Stimulated activated CD8-positive, alpha-beta memory T cell treated with anti-CD3 and anti-CD28 coated beads, Interleukin-4, amount 100 ng/mL, for 1 hour (primary cell): Measurements from ENCODE around the gene SPN.
"Not testable (repeated sequence)": the region's sequence is repeated elsewhere in the genome, so short reads cannot be mapped to it uniquely, and the experiment has no call there.

ENCODE experiments used
- DNase-seq, 2 donors: peaks; one replicate each; pipeline ENCODE4 v3.0.0-alpha.2; 2020; ENCODE audit warnings: low read depth in 2 of 2, low spot score in 1 of 2

The SPN gene

GRCh38 chr16:29675811-29676643 is 13.0 kb downstream of the SPN start:
- no peak for DNase-seq

DNA sequence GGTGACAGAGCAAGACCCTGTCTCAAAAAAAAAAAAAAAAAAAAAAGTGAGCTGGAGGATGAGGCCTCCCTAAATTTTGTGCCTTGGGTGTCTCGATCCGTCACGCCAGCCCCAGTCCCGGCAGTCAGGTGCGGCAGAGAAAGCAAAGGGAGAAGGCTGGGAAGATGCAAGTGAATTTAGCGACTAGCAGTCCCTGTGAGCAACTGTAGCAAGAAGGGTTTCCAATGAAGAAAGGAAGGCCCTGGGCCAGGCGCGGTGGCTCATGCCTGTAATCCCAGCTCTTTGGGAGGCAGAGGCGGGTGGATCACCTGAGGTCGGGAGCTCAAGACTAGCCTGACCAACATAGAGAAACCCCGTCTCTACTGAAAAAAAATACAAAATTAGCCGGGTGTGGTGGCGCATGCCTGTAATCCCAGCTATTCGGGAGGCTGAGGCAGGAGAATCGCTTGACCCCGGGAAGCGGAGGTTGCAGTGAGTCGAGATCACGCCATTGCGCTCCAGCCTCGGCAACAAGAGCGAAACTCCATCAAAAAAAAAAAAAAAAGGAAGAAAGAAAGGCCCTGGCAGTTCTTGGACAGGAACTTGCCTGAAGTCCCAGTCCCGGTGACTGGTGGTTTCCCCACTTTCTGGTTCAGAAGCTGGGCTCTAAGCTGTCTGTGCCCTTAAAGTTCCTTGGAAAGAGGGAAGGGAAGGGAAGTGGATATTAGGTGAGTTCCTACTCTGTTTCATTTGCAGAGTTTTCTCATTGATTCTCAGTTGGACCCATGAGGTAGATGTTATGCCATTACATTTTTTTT is 14.1 kb downstream of the SPN start:
- DNase-seq: no peak

DNA sequence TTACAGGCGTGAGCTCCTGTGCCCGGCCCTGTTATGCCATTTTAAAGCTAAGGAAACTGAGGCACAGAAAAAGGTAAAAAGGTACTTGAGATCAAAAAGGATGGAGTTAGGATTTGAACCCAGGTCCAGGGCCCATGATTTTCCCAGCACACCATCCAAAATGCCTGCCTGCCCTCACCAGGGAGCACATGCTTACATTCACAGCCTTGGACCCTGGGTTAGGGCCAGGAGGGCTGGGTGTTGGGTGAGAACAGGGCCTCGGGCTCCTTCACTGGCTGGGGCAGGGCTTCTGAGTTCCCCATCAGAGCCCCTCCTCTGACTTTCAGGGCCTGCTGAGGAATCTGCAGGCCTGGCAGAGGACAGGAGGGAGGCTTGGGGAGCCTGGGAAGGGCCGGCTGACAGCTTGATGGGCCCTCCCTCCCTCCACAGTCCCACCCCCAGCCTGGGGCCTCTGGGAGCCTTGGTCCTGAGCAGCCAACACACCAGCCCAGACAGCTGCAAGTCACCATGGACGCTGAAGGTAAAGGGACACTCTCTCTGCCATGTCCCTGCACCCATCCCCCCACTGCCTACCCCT is 15.7 kb downstream of the SPN start, which contains the start of gene QPRT:
TSS of gene QPRT (plus strand) at position 490 of the 577 bp plus-strand sequence. CDS start at position 508, 18 bp downstream.
- no peak for DNase-seq

DNA sequence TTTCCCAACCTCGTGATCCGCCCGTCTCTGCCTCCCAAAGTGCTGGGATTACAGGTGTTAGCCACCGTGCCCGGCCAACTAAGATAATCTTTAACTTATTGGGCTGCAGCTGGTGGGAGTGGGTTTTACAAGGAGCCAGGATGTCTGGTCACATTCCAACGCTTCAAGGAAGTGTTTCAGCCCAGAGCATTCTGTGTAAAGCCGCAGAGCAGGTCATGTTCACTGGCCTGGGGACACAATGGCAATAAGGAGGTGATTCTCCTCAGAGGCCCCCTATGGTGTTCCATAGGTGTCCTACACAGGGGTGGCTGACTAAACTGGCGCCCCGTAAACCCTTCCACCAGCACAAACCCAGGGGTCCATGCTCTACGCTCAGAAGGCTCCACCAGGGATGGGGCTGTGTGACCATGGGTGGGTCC is 17.1 kb downstream of the SPN start:
- no peak for DNase-seq

GRCh38 chr16:29683543-29684090 is 20.6 kb downstream of the SPN start:
- DNase-seq: no peak

GRCh38 chr16:29684679-29685078 is 21.6 kb downstream of the SPN start:
- DNase-seq: no peak

GRCh38 chr16:29686740-29687332 is 23.8 kb downstream of the SPN start:
- DNase-seq: no peak

- no peak for DNase-seq
These were observed 24.7 kb downstream of the SPN start for GRCh38 chr16:29687755-29688154.

DNA sequence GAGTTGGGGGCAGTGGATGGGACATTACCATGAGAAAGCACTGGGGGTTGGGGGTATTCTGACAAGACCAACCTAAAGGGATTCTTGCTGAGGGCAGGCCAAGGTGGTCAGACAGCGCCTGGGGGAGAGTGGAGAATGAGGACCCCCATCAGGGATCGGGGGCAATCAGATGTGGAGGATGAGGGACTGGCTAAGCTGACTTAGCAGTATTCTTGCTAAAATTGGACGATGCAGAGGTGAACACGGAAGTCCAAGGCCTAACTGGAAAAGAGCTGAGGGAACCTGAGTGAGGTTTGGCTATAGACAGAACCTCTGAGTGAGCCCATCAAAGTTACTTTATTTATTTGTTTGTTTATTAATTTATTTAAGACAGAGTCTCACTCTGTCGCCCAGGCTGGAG is 25.1 kb downstream of the SPN start:
- no peak for DNase-seq

DNA sequence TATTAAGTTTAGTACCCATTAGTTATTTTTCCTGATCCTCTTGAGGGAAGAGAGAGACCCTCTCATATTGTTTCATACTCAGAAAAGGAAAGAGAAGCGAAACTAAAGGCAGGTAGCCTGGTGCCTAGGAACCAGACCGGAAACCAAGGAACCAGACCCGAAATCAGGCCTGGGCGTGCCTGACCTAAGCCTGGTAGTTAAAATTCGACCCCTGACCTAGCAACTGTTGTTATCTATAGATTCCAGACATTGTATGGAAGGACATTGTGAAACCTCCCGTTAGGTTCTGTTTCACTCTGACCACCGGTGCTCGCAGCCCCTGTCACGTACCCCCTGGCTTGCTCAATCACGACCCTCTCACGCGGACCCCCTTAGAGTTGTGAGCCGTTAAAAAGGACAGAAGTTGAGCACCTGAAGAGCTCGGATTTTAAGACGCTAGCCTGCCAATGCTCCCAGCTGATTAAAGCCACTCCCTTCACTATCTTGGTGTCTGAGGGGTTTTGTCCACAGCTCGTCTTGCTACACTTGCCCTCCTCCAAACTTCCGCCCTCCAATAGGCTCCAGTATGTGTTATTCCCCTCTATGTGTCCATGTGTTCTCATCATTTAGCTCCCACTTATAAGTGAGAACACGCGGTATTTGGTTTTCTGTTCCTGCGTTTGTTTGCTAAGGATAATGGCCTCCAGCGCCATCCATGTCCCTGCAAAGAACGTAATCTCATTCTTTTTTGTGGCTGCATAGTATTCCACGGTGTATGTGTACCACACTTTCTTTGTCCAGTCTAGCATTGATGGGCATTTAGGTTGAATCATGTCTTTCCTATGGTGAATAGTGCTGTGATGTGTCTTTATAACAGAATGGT is 26.7 kb downstream of the SPN start:
- not testable (repeated sequence) for DNase-seq

- DNase-seq: not testable (repeated sequence)
These were observed 29.6 kb downstream of the SPN start for GRCh38 chr16:29692606-29693005.

- DNase-seq: no peak
These were observed 31.5 kb downstream of the SPN start for GRCh38 chr16:29694384-29695195.

GRCh38 chr16:29695675-29696074 is 32.6 kb downstream of the SPN start:
- DNase-seq: not testable (repeated sequence)

GRCh38 chr16:29696881-29697331 is 33.9 kb downstream of the SPN start:
- DNase-seq: no peak

DNA sequence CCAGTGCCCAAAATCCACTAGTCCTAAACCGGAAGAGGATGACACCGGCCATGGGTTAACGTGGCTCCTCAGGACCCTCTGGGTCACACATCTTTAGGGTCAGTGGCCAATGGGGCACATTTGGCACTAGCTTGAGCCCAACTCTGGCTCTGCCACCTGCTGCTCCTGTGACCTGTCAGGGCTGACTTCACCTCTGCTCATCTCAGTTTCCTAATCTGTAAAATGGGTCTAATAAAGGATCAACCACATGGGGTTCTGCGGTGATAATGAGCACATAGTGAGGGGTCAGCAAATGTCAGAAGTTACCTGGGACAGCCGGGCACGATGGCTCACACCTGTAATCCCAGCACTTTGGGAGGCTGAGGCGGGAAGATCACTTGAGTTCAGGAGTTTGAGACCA is 34.3 kb downstream of the SPN start:
- no peak for DNase-seq

GRCh38 chr16:29698042-29698441 is 35.0 kb downstream of the SPN start:
- no peak for DNase-seq

GRCh38 chr16:29698484-29699323 is 35.7 kb downstream of the SPN start:
- no peak for DNase-seq
